Measurements from ENCODE around the gene NLRC3.

The NLRC3 gene

GRCh38 chr16:3575491-3575890 lies 1.7 kb downstream of the NLRC3 start:
- Histone ChIP-seq H3K9ac (ENCODE audit: low read depth, low read length) (no peak overlapping the region), H3K4me2 (ENCODE audit: low read length) (no peak overlapping the region), H3K9me3 (replicated peaks; ENCODE audit: low read length) (peaks cover 4% of the 10 kb centered on the region), H3K27me3 (ENCODE audit: control insufficient read depth, insufficient read depth, low read length) (no peaks in the 10 kb centered on the region), H3K4me3 (ENCODE audit: low read length) (no peak overlapping the region), H3K4me1 (ENCODE audit: control insufficient read depth, insufficient read depth, low read length) (peaks cover 4% of the 10 kb centered on the region), H3K36me3 (ENCODE audit: insufficient read depth, low read length) (no peaks in the 10 kb centered on the region)

- no peak overlapping the region for H3K4me3 ChIP-seq (ENCODE audit: low read length)
- no peaks in the 10 kb centered on the region for H3K36me3 ChIP-seq (ENCODE audit: insufficient read depth, low read length)
- H3K4me1 ChIP-seq (ENCODE audit: control insufficient read depth, insufficient read depth, low read length): peaks cover 4% of the 10 kb centered on the region
- no peak overlapping the region for H3K9ac ChIP-seq (ENCODE audit: low read depth, low read length)
- no peak overlapping the region for H3K4me2 ChIP-seq (ENCODE audit: low read length)
- no peaks in the 10 kb centered on the region for H3K27me3 ChIP-seq (ENCODE audit: control insufficient read depth, insufficient read depth, low read length)
- peaks cover 4% of the 10 kb centered on the region for H3K9me3 ChIP-seq (replicated peaks; ENCODE audit: low read length)
These were observed 3.0 kb downstream of the NLRC3 start for GRCh38 chr16:3574195-3574594.

GRCh38 chr16:3573146-3573815 lies 3.9 kb downstream of the NLRC3 start:
- H3K4me2 ChIP-seq (ENCODE audit: low read length): no peak overlapping the region
- no peaks in the 10 kb centered on the region for H3K36me3 ChIP-seq (ENCODE audit: insufficient read depth, low read length)
- H3K4me3 ChIP-seq (ENCODE audit: low read length): no peak overlapping the region
- no peaks in the 10 kb centered on the region for H3K27me3 ChIP-seq (ENCODE audit: control insufficient read depth, insufficient read depth, low read length)
- no peak overlapping the region for H3K9ac ChIP-seq (ENCODE audit: low read depth, low read length)
- H3K9me3 ChIP-seq (replicated peaks; ENCODE audit: low read length): peaks cover 4% of the 10 kb centered on the region
- H3K4me1 ChIP-seq (ENCODE audit: control insufficient read depth, insufficient read depth, low read length): no peaks in the 10 kb centered on the region

GRCh38 chr16:3570420-3571062 lies 6.7 kb downstream of the NLRC3 start:
- no peak overlapping the region for H3K9ac ChIP-seq (ENCODE audit: low read depth, low read length)
- no peaks in the 10 kb centered on the region for H3K4me1 ChIP-seq (ENCODE audit: control insufficient read depth, insufficient read depth, low read length)
- peaks cover 4% of the 10 kb centered on the region for H3K9me3 ChIP-seq (replicated peaks; ENCODE audit: low read length)
- H3K4me2 ChIP-seq (ENCODE audit: low read length): no peak overlapping the region
- no peaks in the 10 kb centered on the region for H3K36me3 ChIP-seq (ENCODE audit: insufficient read depth, low read length)
- H3K27me3 ChIP-seq (ENCODE audit: control insufficient read depth, insufficient read depth, low read length): no peaks in the 10 kb centered on the region
- no peak overlapping the region for H3K4me3 ChIP-seq (ENCODE audit: low read length)

- H3K9me3 ChIP-seq (replicated peaks; ENCODE audit: low read length): peaks cover 4% of the 10 kb centered on the region
- H3K4me2 ChIP-seq (ENCODE audit: low read length): no peak overlapping the region
- no peaks in the 10 kb centered on the region for H3K4me1 ChIP-seq (ENCODE audit: control insufficient read depth, insufficient read depth, low read length)
- H3K36me3 ChIP-seq (ENCODE audit: insufficient read depth, low read length): no peaks in the 10 kb centered on the region
- no peaks in the 10 kb centered on the region for H3K27me3 ChIP-seq (ENCODE audit: control insufficient read depth, insufficient read depth, low read length)
- H3K4me3 ChIP-seq (ENCODE audit: low read length): no peak overlapping the region
- H3K9ac ChIP-seq (ENCODE audit: low read depth, low read length): no peak overlapping the region
These were observed 7.4 kb downstream of the NLRC3 start for GRCh38 chr16:3569851-3570250.

GRCh38 chr16:3566990-3567389 lies 10.2 kb downstream of the NLRC3 start:
- no peaks in the 10 kb centered on the region for H3K4me1 ChIP-seq (ENCODE audit: control insufficient read depth, insufficient read depth, low read length)
- peaks cover 4% of the 10 kb centered on the region for H3K9me3 ChIP-seq (replicated peaks; ENCODE audit: low read length)
- no peak overlapping the region for H3K4me2 ChIP-seq (ENCODE audit: low read length)
- no peak overlapping the region for H3K9ac ChIP-seq (ENCODE audit: low read depth, low read length)
- H3K27me3 ChIP-seq (ENCODE audit: control insufficient read depth, insufficient read depth, low read length): no peaks in the 10 kb centered on the region
- no peak overlapping the region for H3K4me3 ChIP-seq (ENCODE audit: low read length)
- no peaks in the 10 kb centered on the region for H3K36me3 ChIP-seq (ENCODE audit: insufficient read depth, low read length)

GRCh38 chr16:3564889-3565141 lies 12.4 kb downstream of the NLRC3 start:
- H3K9ac ChIP-seq (ENCODE audit: low read depth, low read length): no peak overlapping the region
- H3K4me2 ChIP-seq (ENCODE audit: low read length): no peak overlapping the region
- H3K27me3 ChIP-seq (ENCODE audit: control insufficient read depth, insufficient read depth, low read length): no peaks in the 10 kb centered on the region
- H3K9me3 ChIP-seq (replicated peaks; ENCODE audit: low read length): no peaks in the 10 kb centered on the region
- H3K4me1 ChIP-seq (ENCODE audit: control insufficient read depth, insufficient read depth, low read length): no peaks in the 10 kb centered on the region
- H3K36me3 ChIP-seq (ENCODE audit: insufficient read depth, low read length): no peaks in the 10 kb centered on the region
- no peak overlapping the region for H3K4me3 ChIP-seq (ENCODE audit: low read length)

GRCh38 chr16:3564130-3564888 lies 12.9 kb downstream of the NLRC3 start:
- H3K4me3 ChIP-seq (ENCODE audit: low read length): no peak overlapping the region
- no peaks in the 10 kb centered on the region for H3K9me3 ChIP-seq (replicated peaks; ENCODE audit: low read length)
- no peak overlapping the region for H3K9ac ChIP-seq (ENCODE audit: low read depth, low read length)
- no peak overlapping the region for H3K4me2 ChIP-seq (ENCODE audit: low read length)
- no peaks in the 10 kb centered on the region for H3K36me3 ChIP-seq (ENCODE audit: insufficient read depth, low read length)
- H3K4me1 ChIP-seq (ENCODE audit: control insufficient read depth, insufficient read depth, low read length): no peaks in the 10 kb centered on the region
- H3K27me3 ChIP-seq (ENCODE audit: control insufficient read depth, insufficient read depth, low read length): no peaks in the 10 kb centered on the region

- H3K4me1 ChIP-seq (ENCODE audit: control insufficient read depth, insufficient read depth, low read length): no peaks in the 10 kb centered on the region
- peaks cover under 1% of the 10 kb centered on the region for H3K27me3 ChIP-seq (ENCODE audit: control insufficient read depth, insufficient read depth, low read length)
- no peak overlapping the region for H3K4me2 ChIP-seq (ENCODE audit: low read length)
- no peaks in the 10 kb centered on the region for H3K36me3 ChIP-seq (ENCODE audit: insufficient read depth, low read length)
- no peaks in the 10 kb centered on the region for H3K9me3 ChIP-seq (replicated peaks; ENCODE audit: low read length)
- no peak overlapping the region for H3K9ac ChIP-seq (ENCODE audit: low read depth, low read length)
- H3K4me3 ChIP-seq (ENCODE audit: low read length): no peak overlapping the region
These were observed 14.2 kb downstream of the NLRC3 start for GRCh38 chr16:3562914-3563480.

GRCh38 chr16:3561626-3562025 lies 15.6 kb downstream of the NLRC3 start:
- Histone ChIP-seq H3K9ac (ENCODE audit: low read depth, low read length) (no peak overlapping the region), H3K4me3 (ENCODE audit: low read length) (no peak overlapping the region), H3K36me3 (ENCODE audit: insufficient read depth, low read length) (no peaks in the 10 kb centered on the region), H3K4me2 (ENCODE audit: low read length) (no peak overlapping the region), H3K27me3 (ENCODE audit: control insufficient read depth, insufficient read depth, low read length) (peaks cover 7% of the 10 kb centered on the region), H3K4me1 (ENCODE audit: control insufficient read depth, insufficient read depth, low read length) (no peaks in the 10 kb centered on the region), H3K9me3 (replicated peaks; ENCODE audit: low read length) (no peaks in the 10 kb centered on the region)

- H3K36me3 ChIP-seq (ENCODE audit: insufficient read depth, low read length): no peaks in the 10 kb centered on the region
- H3K4me2 ChIP-seq (ENCODE audit: low read length): no peak overlapping the region
- no peaks in the 10 kb centered on the region for H3K9me3 ChIP-seq (replicated peaks; ENCODE audit: low read length)
- H3K27me3 ChIP-seq (ENCODE audit: control insufficient read depth, insufficient read depth, low read length): peaks cover 7% of the 10 kb centered on the region
- no peaks in the 10 kb centered on the region for H3K4me1 ChIP-seq (ENCODE audit: control insufficient read depth, insufficient read depth, low read length)
- H3K9ac ChIP-seq (ENCODE audit: low read depth, low read length): no peak overlapping the region
- no peak overlapping the region for H3K4me3 ChIP-seq (ENCODE audit: low read length)
These were observed 22.8 kb downstream of the NLRC3 start for GRCh38 chr16:3554351-3554928.
